Thyroid gland (tissue), 4 donors: Measurements from ENCODE around the gene CSF2RB.

Experiments used
- POLR2A ChIP-seq, 2 donors: fragments of 450-650 bp; IDR thresholded peaks; one replicate each; pipeline ENCODE4 v1.6.1; 2017; ENCODE audit warnings: antibody characterized with exemption in 2 of 2, mild to moderate bottlenecking in 2 of 2, moderate library complexity in 1 of 2
- TF ChIP-seq, protein P1 (sequence below), 6 experiments: fragments of 200-600 bp in 3 of 6; fragments of 450-650 bp in 3 of 6; sonication (generic) in 3 of 6; IDR thresholded peaks; one replicate each; pipeline ENCODE4 v1.5.1; 2016 to 2019; ENCODE audit warnings: antibody characterized with exemption in 6 of 6, mild to moderate bottlenecking in 2 of 6, inconsistent platforms in 1 of 6, moderate library complexity in 1 of 6

DNA sequence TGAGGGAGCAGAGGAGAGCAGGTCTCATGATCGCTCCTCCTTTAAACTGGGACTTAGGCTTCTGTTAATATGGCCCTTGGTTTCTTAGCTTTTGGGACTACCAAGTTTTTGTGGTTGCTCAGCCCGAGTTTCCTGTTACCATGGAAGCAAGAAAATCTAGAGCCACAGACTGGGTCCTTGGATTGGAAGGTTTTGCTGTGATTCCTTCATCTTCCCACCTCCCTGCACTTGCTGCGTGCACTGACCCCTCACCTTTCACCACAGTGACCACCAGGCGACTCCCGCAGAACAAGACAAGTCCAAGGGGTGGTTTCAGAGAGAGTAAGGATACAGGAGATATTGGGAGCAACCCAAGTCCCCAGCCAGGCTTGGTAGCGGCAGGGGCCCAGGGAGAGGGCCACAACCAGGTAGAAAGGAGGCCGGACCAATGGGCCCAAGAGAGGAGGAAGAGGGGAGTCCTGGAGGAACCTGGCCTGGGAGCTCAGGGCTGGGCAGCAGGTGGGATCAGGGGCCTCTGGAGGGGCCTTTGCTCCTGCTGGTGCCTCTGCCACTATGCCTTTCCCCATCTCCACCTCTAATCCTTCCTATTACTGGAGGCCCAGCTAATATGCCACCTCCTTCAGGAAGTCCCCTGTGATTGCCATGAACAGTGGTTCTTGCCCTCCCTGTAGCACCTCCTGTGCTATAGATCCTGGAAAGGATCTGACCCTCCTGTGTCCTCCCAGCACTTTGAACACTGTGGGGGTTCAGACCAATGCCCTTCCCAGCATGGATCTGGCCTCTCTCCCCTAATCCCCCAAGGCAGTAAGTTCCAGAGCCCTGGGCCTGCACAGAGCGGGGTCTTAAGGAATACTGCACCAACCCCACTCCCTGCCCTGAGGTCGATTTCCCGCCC is 21.2 kb downstream of the CSF2RB start:
- TF ChIP-seq, protein P1, sequence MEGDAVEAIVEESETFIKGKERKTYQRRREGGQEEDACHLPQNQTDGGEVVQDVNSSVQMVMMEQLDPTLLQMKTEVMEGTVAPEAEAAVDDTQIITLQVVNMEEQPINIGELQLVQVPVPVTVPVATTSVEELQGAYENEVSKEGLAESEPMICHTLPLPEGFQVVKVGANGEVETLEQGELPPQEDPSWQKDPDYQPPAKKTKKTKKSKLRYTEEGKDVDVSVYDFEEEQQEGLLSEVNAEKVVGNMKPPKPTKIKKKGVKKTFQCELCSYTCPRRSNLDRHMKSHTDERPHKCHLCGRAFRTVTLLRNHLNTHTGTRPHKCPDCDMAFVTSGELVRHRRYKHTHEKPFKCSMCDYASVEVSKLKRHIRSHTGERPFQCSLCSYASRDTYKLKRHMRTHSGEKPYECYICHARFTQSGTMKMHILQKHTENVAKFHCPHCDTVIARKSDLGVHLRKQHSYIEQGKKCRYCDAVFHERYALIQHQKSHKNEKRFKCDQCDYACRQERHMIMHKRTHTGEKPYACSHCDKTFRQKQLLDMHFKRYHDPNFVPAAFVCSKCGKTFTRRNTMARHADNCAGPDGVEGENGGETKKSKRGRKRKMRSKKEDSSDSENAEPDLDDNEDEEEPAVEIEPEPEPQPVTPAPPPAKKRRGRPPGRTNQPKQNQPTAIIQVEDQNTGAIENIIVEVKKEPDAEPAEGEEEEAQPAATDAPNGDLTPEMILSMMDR (IDR thresholded peaks at IDR 0.05): no peak
- no peak for TF ChIP-seq POLR2A (IDR thresholded peaks at IDR 0.05)
